ENCODE measurements around the gene EMC7. TPM values are rescaled to one million over a fixed set of nuclear protein-coding genes. Genes with fewer than 3 reads are reported as not detected.

The EMC7 gene
- total and polyA plus RNA-seq, 2 of the 4 experiments (the other 2 are of a cell fraction) = 46.6 to 76.4 TPM

DNA sequence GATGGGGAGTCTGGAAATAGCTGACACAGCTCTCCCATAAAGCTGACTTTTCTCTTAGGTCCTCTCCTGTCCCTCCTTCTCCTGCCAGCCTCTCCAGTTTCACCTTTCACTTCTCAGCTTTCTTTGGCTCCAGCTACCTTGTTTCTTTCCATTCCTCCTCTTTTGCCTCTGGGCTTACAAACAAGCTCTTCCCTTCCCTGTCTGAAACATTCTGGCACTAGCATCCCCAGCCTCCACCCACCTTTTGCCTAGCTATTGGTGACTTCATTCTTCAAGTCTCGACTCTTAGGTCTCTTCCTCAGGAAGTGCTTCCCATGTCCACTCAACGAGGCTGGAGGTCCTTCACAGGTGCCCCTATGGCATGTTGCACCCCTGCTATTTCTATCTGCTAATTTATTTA lies 42.2 kb downstream of the EMC7 start:
- Histone ChIP-seq H3K27ac (ENCODE audit: insufficient read depth, low read length) (no peak overlapping the region), H3K9me1 (ENCODE audit: insufficient read depth, low read length) (peaks cover 6% of the 10 kb centered on the region), H3K4me2 (ENCODE audit: low read depth, low read length) (no peak overlapping the region), H3K18ac (ENCODE audit: low read depth, low read length) (no peak overlapping the region), H4K20me1 (ENCODE audit: insufficient read depth, low read length) (no peaks in the 10 kb centered on the region), H3K27me3 (ENCODE audit: control insufficient read depth, insufficient read depth, low read length) (no peaks in the 10 kb centered on the region), H3K4me3 (ENCODE audit: insufficient read depth, low read depth, low read length) (no peak overlapping the region), H3K23ac (ENCODE audit: low read depth, low read length) (no peak overlapping the region; the same call in 1 of the 2 replicates), H3K9ac (ENCODE audit: low read depth, low read length) (no peak overlapping the region), H4K91ac (ENCODE audit: insufficient read depth, low read depth, low read length) (no peak overlapping the region), H3K36me3 (ENCODE audit: control insufficient read depth, insufficient read depth, low read length) (no peaks in the 10 kb centered on the region), H3K4ac (ENCODE audit: low read depth, low read length) (no peak overlapping the region), H2BK5ac (ENCODE audit: low read depth, low read length, poor library complexity, severe bottlenecking) (no peak overlapping the region), H3K9me3 (ENCODE audit: control insufficient read depth, insufficient read depth, low read length) (no peaks in the 10 kb centered on the region), H2AK5ac (ENCODE audit: low read depth, low read length) (0 out of 2 replicates have a peak overlapping the region, but pooled peaks have one; percentile 1), H2AFZ (replicated peaks; ENCODE audit: low read length, poor library complexity) (peak overlapping the region; percentile 4), H2BK20ac (ENCODE audit: low read depth, low read length) (0 out of 2 replicates have a peak overlapping the region, but pooled peaks have one; percentile 3), H3K4me1 (ENCODE audit: control insufficient read depth, insufficient read depth, low read length) (peaks cover 7% of the 10 kb centered on the region), H2AK9ac (replicated peaks; ENCODE audit: low read depth, low read length, poor library complexity) (no peak overlapping the region), H3K79me1 (ENCODE audit: low read depth in 1 of 2, low read length in 2 of 2) (no peaks in the 10 kb centered on the region), H3K56ac (ENCODE audit: extremely low read depth, insufficient read depth, low read length) (no peak overlapping the region), H4K8ac (ENCODE audit: low read depth in 2 of 2, low read length in 2 of 2) (no peak overlapping the region), H4K5ac (ENCODE audit: low read depth, low read length) (no peak overlapping the region), H3K14ac (replicated peaks; ENCODE audit: low read depth, low read length) (no peak overlapping the region), H2BK15ac (ENCODE audit: low read depth, low read length) (0 out of 3 replicates have a peak overlapping the region, but pooled peaks have one; percentile 60), H2BK120ac (ENCODE audit: low read depth, low read length) (peak overlapping the region; percentile 40; the same call in 1 of the 2 replicates)
- dilution Hi-C loops (cut with HindIII; ENCODE audit: low sequenced_read_pairs, unreplicated experiment) (no loop called here), intact Hi-C loops (cut with micrococcal nuclease) (no loop called here), in situ Hi-C loops (cut with MboI; ENCODE audit: low sequenced_read_pairs) (no loop called here)
- ATAC-seq (ENCODE audit: low read depth) = no peak
- WGBS, 2 experiments (ENCODE audit: extremely low coverage in 2 of 2, insufficient read length in 1 of 2) = 80% methylated on average over 1 of the region's 2 CpGs; no CpG with 5 or more reads in 1 of the 2 experiments
- ChIA-PET POLR2A (ENCODE audit: unreplicated experiment) (no interaction called here), CTCF (no interaction called here)
- no peak for DNase-seq
- no TSS peak for BruUV-seq (replicated peaks)
- TF ChIP-seq POLR2A (IDR thresholded peaks at IDR 0.05; ENCODE audit: low read depth, low read length) (no peak), MAFK (IDR thresholded peaks at IDR 0.05; ENCODE audit: low read depth, low read length) (0 out of 2 replicates have a peak, but pooled peaks have one; percentile 21)
